ENCODE measurements around the gene UBA52.
"Not testable (repeated sequence)": the region's sequence is repeated elsewhere in the genome, so short reads cannot be mapped to it uniquely, and the experiment has no call there.

Gene UBA52

DNA sequence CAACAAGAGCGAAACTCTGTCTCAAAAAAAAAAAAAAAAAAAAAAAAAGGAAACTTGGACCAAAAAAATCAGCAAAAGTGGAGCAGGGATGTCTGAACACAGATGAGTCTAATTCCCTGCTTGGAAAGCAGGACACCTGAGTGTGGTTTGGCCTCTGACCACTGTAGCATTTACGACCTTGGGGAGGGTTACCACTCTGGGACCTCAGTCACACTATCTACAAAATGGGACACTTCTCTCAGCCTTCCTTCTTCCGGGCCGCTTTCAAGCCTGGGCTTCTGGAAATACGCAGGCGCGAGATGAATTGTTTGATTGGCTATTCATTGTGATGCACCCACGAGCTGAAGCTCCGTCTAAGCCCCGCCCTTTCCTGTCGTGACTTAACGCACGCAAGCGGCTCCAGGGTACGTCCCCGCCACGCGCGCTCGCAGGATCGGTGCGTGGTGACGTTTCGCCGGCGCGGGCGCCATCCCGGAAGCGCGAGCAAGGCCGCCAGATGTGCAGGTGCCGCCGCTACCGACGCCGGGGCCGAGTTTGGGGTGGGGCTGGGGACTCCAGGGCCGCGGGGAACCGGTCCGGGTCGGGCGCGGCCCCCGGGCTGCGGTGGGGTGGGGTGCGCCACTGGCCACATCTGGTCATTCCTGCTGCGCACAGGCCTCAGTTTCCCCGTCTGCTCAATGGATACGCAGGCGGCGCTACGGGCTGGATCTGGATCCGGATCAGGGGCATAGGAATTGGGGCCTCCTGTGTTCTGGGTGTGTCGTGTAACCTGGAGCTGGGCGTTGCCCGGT lies 14.1 kb upstream of the UBA52 start, which contains the start of gene KXD1:
TSS of gene KXD1 (plus strand) at position 460 of the 791 bp plus-strand sequence. CDS start 4,187 bp downstream, outside the sequence.
- DNase-seq (ENCODE audit: low read depth), result peak; percentile 98

DNA sequence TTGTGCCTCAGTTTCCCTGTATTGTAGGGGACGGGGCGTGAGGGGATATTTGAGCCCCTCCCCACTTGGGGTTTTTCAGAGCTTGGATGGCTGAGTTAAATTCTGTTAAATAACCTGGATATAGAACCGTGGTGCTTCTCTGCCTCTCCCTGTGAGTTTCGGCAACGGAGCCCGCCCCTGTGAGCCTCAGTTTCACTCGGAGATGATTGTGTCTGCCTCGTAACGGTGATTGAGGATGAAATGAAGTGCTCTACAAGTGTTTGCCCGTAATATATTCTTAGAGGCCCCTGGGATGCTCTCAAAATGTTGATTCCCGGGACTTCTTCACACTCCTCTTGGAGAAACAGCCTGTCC lies 13.5 kb upstream of the UBA52 start:
- no peak for DNase-seq (ENCODE audit: low read depth)

DNA sequence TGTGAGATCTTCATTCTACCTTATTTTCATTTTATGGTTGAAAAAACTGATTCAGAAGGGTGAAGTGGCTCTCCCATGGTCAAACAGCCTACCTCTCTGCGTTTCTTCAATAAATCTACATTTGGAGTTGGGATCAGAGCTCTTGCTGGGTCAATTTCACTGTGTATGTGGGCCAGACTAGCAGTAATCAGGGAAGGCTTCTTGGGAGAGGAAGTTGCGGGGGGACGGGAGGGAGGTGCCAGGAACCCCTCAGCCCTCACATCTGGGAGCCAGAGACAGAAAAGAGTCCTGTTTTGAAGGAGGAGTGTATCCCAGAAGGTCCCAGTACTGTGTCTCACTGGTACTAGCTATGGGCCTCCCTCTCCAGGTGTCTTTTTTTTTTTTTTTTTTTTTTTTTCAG lies 13.1 kb upstream of the UBA52 start:
- DNase-seq (ENCODE audit: low read depth), result no peak

DNA sequence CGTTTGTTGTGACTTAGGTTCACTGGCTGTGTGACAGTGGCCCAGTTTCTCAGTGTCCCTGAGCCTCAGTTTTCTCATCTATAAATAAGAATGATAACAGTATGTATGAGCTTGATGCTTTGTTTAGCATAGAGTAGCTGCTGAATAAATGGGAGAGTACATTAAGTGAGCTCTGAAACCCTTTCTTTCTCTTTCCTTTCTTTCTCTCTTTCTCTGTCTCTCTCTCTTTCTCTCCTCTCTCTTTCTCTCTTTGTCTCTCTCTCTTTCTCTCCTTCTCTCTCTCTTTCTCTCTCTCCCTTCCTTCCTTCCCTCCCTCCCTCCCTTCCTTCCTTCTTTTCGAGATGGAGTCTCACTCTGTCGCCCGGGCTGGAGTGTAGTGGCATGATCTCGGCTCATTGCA lies 12.0 kb upstream of the UBA52 start:
- DNase-seq (ENCODE audit: low read depth), result no peak

DNA sequence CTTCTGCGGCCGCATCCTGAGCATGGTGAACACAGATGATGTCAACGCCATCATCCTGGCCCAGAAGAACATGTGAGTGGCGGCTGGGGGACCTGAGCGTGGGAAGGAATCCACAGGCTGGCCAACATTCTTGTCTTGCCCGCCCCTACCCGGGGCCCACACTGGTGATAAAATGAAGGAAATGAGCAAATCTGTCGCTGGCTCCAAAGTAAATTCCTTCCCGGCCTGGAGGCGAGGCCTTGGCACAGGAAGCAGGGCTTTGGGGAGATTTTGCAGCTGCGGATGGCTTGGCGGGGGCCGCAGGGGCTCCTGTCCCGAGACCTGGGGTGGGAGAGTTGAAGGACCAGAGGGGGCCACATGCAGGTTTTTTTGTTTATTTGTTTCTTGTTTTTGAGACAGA lies 9.6 kb upstream of the UBA52 start:
- no peak for DNase-seq (ENCODE audit: low read depth)

DNA sequence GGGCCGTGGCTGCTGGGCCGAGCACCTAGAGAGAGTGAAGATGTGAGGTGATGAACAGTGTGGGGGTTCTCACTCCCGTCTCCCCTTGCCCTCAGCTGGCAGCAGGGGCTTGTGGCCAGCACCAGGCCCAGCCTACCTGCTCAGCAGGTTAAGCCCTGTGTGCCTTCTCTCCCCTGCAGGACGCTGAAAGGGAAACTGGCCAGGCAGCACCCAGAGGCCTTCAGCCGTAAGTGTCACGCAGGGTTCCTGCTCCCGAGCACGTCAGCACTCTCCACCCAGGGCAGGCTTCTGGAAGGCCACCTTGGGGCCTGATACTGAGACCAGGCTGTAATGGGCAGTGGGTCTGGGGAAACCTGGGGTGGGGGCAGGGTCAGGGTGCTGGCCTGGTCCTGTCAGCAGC lies 4.7 kb upstream of the UBA52 start:
- DNase-seq (ENCODE audit: low read depth), result no peak

DNA sequence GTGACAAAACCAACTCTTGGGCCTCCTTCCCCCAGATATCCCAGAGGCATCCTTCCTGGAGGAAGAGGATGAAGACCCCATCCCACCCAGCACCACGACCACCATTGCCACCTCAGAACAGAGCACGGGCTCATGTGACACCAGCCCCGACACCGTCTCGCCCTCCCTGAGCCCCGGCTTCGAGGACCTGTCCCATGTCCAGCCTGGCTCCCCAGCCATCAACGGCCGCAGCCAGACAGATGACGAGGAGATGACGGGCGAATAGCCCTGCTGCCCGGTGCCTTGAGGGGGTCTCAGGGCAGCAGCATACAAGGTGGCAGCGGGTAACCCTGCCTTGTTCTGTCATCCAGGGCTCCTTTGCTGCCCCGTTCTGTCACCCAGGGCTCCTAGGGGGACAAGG lies 3.3 kb upstream of the UBA52 start:
- no peak for DNase-seq (ENCODE audit: low read depth)

DNA sequence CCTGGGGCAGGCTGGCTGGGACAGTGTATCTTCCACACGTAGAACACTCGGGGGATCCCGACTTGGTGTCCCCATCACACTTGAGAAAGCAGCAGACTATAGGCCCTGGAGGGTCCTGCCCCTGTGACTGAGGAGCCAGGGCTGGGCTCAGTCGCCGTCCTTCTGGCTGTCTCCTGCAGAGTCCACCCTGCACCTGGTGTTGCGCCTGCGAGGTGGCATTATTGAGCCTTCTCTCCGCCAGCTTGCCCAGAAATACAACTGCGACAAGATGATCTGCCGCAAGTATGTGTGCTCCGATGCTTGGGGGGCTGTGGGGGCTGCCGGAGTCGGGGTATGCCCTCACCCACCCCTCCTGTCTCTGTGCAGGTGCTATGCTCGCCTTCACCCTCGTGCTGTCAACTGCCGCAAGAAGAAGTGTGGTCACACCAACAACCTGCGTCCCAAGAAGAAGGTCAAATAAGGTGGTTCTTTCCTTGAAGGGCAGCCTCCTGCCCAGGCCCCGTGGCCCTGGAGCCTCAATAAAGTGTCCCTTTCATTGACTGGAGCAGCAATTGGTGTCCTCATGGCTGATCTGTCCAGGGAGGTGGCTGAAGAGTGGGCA lies 3.1 kb downstream of the UBA52 start:
- no peak for DNase-seq (ENCODE audit: low read depth)

DNA sequence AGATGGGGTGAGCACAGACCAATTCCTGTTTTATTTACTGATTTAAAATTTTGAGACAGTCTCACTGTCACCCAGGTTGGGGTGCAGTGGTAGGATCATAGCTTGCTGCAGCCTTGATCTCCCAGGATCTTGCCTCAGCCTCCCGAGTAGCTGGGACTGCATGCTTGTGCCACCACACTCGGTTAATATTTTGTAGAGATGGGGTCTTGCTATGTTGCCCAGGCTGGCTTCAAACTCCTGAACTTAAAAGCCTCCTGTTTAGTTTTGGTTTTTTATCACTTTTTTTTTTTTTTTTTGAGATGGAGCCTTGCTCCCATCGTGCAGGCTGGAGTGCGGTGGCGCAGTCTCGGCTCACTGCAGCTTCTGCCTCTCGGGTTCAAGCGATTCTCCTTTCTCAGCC lies 4.7 kb downstream of the UBA52 start:
- DNase-seq (ENCODE audit: low read depth), result no peak

DNA sequence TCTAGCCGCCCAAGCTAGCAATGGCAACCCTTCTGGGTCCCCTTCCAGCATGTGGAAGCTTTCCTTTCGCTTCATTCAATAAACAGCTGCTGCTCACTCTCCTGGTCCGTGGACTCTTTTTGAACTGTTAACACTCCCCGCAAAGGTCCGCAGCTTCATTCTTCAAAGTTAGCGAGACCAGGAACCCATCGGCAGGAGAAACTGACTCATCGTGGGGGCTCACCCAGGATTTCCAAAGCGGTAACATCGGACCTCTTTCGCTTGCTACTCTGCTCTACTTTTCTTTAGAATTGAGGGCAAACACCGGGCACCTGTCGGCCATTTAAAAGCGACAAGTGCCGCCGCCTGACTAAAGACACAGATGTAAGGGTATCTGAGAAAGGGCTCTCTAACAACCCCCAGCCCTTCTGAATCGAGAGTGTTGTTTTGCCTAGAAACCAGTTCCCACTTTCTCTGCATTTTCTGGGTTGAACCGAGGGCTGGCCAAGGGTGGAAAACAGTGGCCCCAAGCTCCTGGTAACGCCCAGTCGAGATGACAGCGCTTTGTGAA lies 5.8 kb downstream of the UBA52 start:
- no peak for DNase-seq (ENCODE audit: low read depth)

DNA sequence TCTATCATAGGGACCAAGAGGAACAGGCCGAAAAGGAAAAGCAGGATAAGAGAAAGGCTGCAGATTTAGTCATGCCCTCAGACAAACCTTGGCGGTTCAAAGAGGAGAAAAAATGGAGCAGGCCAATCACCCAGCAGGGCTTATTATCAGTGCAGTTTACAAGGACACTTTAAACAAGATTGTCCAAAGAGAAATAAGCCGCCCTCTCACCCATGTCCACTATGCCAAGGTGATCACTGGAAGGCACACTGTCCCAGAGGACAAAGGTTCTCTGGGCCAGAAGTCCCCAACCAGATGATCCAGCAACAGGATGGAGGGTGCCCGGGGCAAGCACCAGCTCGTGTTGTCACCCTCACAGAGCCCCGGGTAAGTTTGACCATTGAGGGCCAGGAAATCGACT lies 8.7 kb downstream of the UBA52 start:
- no peak for DNase-seq (ENCODE audit: low read depth)

DNA sequence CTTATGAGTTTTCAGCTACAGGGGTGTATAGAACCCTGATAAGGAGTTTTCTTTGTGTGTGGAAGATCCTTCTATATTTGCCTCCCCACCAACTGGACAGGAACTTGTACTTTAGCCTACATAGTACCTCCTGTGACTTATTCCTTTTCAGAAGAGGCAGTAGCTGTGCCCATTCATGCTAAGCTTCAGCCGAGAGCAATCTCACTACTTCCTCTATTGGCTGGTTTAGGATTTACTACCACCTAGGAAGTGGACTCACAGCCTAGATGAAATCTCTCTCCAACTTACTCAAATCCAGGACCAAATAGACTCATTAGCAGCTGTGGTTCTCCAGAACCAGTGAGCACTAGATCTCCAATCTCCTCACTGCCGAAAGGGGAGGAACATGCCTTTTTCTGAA lies 14.6 kb downstream of the UBA52 start:
- no peak for DNase-seq (ENCODE audit: low read depth)

DNA sequence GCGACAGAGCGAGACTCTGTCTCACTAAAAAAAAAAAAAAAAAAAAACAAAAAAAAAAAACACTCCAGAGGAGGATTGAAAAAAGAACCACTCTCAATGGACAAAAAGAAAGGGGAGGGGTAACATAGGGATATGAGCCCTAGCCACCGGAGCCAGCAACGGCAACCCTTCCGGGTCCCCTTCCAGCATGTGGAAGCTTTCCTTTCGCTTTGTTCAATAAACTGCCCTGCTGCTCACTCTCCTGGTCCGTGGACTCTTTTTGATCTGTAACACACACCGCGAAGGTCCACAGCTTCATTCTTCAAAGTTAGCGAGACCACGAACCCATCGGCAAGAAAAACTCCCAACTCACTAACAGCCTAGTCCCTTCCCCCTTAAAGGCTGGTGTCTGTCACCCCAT lies 15.9 kb downstream of the UBA52 start:
- no peak for DNase-seq (ENCODE audit: low read depth)

DNA sequence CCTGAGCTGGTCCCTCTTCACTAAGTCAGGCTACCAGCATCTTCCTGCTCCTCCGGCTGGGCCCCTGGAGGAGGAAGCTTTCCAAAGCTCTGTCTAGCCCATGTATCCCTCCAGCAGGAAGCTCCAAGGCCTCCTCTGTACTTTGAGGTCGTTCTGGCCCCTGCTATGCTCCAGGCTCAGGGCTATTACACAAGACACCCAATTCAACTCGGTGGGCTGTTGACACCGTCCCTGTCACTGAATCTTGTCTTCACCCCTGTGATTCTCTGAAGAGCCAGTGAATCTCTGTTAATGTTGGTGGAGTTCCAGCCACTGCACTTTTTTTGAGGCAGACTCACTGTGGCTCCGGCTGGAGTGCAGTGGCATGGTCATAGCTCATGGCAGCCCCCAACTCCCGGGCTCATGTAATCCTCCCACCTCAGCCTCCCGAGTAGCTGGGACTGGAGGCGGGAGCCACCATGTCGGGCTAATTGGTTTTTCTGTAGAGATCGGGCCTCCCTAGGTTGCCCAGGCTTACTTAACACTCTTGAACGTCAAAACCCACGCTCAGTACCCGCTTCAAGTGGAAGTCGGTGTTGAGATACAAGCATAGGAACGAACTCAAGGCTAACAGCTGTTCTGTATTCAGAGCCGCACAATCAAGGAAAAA lies 16.4 kb downstream of the UBA52 start:
- DNase-seq (ENCODE audit: low read depth), result no peak

DNA sequence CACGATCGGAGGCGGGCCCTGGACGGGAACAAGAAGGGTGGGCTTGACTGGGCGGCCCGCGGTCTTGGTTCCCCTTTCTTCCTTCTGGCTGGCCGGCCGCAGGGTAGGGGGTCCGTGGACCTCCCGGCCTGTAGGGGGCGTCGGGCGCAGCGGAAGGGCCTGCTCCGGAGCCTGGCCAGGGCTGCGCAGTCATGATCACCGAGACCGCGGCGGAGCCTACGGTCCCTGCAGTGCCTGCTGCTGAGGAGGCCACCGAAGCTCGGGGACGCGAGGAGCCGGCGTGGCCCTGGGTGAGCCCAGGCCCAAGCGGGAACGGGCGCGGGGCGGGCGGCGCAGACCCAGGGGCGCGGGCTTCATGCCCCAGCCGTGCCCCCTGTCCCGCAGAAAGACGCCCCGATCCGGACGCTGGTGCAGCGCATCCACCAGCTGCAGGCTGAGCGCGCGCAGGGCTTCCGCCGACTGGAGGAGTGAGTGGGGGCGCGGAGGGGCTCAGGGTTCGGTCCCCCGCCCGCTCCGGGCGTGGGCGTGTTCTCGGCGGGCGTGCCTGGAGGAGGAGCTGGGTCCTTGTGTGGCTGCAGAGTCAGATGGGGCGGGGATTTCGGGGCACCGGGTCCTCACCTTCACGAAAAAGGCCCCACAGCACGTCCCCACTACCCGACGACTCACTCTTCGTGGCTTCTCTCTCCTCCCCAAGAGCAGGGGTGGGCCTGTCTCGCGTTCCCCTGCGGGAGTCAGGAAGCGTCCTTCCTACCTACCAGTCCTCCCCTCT lies 17.1 kb downstream of the UBA52 start, which contains the start of gene REX1BD:
TSS of gene REX1BD (plus strand) at position 188 of the 769 bp plus-strand sequence. CDS start at position 192, 4 bp downstream.
- peak; percentile 87 for DNase-seq (ENCODE audit: low read depth)

DNA sequence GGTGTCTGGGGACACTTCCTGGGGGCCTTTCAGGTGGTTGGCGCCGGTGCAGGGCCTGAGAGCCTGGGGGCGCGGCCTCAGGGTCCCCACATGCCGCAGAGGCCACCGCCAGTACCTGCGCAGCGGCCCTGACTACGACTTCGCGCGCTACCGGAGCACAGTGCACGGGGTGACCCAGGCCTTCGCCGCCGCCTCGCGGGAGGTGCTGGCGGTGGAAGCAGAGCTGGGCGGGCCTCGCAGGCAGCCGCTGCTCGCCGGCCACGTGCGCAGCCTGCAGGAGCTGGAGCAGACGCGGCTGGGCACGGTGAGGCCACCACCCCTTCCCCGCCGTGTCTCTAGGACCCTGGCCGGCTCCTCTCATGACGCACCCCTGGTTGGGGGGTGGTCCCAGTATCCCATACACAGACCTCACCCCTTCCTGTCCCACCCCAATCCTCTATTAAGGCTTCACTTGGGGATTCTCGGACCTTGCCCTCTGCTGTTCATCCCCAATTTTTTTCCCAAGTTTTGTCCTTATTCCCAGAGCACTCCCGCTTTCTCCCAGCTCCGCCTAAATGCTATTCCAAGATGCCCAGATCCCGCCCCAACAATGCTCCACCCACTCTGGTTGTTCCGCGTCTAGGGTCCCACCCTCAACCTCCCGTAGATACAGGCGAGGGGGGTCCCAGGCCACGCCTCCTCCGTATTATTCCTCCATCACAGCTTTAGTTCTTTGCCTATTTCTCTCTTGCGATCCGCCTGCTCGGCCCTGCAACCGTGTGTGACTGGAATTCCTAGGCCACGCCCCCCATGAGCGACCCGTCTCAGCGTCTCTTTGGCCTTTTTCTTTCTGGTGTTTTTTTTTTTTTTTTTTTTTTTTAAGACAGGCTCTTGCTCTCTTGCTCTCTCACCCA lies 18.0 kb downstream of the UBA52 start:
- DNase-seq (ENCODE audit: low read depth), result no peak

DNA sequence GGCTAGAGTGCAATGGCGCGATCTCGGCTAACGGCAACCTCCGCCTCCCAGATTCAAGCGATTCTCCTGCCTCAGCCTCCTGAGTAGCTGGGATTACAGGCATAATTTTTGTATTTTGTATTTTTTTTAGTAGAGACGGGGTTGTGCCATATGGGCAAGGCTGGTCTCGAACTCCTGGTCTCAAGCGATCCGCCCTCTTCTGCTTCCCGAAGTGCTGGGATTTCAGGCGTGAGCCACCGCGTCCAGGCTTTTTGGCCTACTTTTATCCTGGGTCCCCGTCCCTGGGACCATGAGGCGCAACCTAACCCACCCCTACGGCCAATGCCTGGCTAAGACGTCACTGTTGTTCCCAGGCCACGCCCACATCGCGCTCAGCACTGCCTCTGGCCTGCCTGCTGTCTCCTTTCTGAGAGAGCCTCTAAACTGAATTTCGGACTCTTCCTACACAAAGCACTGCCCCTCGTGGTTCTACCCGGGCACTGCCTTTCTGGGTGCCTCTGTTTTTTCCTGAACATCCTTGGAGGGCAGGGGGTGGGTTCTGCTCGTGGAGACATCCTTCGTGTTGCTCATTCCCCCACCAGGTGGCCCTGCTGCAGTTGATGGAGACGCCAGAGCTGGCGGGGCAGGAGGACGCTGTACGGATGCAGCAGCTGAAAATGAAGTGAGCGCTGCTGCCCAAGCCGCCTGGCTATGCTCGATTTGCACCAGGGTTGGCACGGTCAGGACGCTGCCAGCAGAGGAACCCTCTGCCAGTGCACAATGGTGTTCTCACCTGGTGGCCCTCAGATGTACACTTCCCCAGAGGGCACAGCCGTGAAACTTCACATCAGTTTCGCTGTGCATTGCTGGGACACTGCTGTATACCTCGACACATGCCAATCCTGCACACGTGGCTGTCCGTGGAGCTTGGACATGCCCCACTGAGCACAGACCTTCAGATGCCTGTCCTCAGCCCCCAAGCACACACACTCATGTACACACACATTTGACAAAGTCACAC lies 18.9 kb downstream of the UBA52 start:
- DNase-seq (ENCODE audit: low read depth), result no peak

DNA sequence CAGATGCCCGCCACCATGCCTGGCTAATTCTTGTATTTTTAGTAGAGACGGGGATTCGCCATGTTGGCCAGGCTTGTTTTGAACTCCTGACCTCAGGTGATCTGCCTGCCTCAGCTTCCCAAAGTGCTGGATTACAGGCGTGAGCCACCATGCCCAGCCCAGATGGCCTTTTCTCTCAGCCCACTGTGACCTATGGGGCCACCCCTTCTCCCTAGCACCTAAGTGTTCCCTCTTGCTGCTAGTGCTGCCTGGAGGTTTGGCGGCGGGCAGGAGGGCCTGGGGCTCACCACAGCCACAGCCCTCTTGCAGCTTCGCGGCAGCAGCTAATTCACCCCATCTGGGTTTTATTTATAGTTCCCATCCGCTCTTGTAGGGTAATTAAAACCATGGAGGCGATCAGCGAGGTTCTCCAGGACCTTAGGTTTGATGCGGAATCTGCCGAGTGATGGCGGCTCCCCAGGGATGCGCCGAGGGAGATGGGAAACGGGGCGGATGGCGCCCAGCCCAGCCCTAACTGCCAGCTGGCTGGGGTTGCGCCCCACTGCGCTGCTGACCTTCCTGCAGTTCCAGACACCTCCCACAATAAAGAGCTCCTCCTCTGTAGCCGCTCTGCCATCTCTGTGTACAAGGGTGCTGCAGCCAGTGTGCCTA lies 20.2 kb downstream of the UBA52 start:
- DNase-seq (ENCODE audit: low read depth), result no peak

DNA sequence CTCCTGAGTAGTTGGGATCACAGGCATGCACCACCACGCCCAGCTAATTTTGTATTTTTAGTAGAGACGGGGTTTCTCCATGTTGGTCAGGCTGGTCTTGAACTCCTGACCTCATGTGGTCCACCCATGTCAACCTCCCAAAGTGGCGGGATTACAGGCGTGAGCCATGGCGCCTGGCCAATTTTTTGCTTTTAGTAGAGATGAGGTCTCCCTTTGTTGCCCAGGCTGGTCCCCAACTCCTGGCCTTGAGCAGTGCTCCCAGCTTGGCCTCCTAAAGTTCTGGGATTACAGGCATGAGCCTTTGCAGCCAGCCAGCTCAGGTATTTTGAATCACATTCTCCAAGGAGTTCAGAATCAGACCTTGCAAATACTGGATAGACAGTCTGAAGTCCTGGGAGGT lies 21.1 kb downstream of the UBA52 start:
- DNase-seq (ENCODE audit: low read depth), result not testable (repeated sequence)
